HEK293 (cell line): ENCODE data around the gene KLHL29.

Experiments used
- CTCF ChIA-PET: fragments of 350-600 bp; formaldehyde crosslinking; extraction: SDS; loops from one replicate; lab custom pipeline; 2021; ENCODE audit warnings: antibody characterized with exemption; lab: Yijun Ruan, JAX
- POLR2A ChIA-PET: fragments of 300-600 bp; formaldehyde crosslinking; extraction: SDS; loops from one replicate; lab custom pipeline; 2020; ENCODE audit warnings: antibody characterized with exemption, inconsistent platforms; lab: Yijun Ruan, JAX
- H3K27ac ChIP-seq: fragments of 200-500 bp; sonication (Bioruptor generic); 2 replicates; pipeline ENCODE4 v1.5.1; 2014; ENCODE audit warnings: low read depth, low read length, control low read depth, inconsistent platforms; ENCODE audit errors: extremely low read depth
- H3K36me3 ChIP-seq, 2 experiments: fragments of 200-500 bp in 1 of 2; sonication (Bioruptor generic) in 1 of 2; 1 replicate in 1 of 2; 2 replicates in 1 of 2; pipeline ENCODE4 v1.5.1; 2014 to 2017; ENCODE audit warnings: inconsistent platforms in 2 of 2, low read length in 2 of 2; ENCODE audit not compliant: control insufficient read depth in 2 of 2, insufficient read depth in 1 of 2
- H3K4me1 ChIP-seq: fragments of 200-500 bp; sonication (Bioruptor generic); 2 replicates; pipeline ENCODE4 v1.5.1; 2014; ENCODE audit warnings: mild to moderate bottlenecking, low read length, inconsistent platforms; ENCODE audit not compliant: control insufficient read depth, insufficient read depth
- H3K4me3 ChIP-seq: 2 replicates; pipeline ENCODE4 v1.5.1; 2011; ENCODE audit warnings: low read depth, mild to moderate bottlenecking, control low read depth, low read length, moderate library complexity
- H3K9me3 ChIP-seq: fragments of 200-500 bp; sonication (Bioruptor generic); 2 replicates; pipeline ENCODE4 v1.5.1; 2014; ENCODE audit warnings: low read depth, low read length, inconsistent platforms; ENCODE audit not compliant: control insufficient read depth, insufficient read depth
- AEBP2 ChIP-seq: fragments of 450-650 bp; formaldehyde crosslinking; IDR thresholded peaks from 2 replicates; pipeline ENCODE4 v1.5.1; 2016; ENCODE audit warnings: missing biosample characterization, missing genetic modification characterization, borderline replicate concordance
- EGR2 ChIP-seq: fragments of 450-650 bp; formaldehyde crosslinking; IDR thresholded peaks from 2 replicates; pipeline ENCODE4 v1.5.1; 2016; ENCODE audit warnings: low read depth, missing biosample characterization, missing genetic modification characterization
- GLI2 ChIP-seq: fragments of 450-650 bp; formaldehyde crosslinking; IDR thresholded peaks from 2 replicates; pipeline ENCODE4; 2017; ENCODE audit warnings: missing biosample characterization, missing genetic modification characterization, low read depth, borderline replicate concordance
- GLI4 ChIP-seq: fragments of 450-650 bp; formaldehyde crosslinking; IDR thresholded peaks from 2 replicates; pipeline ENCODE4 v1.5.1; 2016; ENCODE audit warnings: missing biosample characterization, missing genetic modification characterization
- KLF16 ChIP-seq: fragments of 450-650 bp; formaldehyde crosslinking; IDR thresholded peaks from 2 replicates; pipeline ENCODE4 v1.5.1; 2017; ENCODE audit warnings: missing biosample characterization, missing genetic modification characterization
- PRDM1 ChIP-seq: fragments of 450-650 bp; formaldehyde crosslinking; IDR thresholded peaks from 2 replicates; pipeline ENCODE4; 2016; ENCODE audit warnings: missing biosample characterization, missing genetic modification characterization
- SP2 ChIP-seq: fragments of 450-650 bp; formaldehyde crosslinking; IDR thresholded peaks from 2 replicates; pipeline ENCODE4 v1.5.1; 2016; ENCODE audit warnings: missing biosample characterization, missing genetic modification characterization
- SP3 ChIP-seq: fragments of 450-650 bp; formaldehyde crosslinking; IDR thresholded peaks from 2 replicates; pipeline ENCODE4 v1.5.1; 2016; ENCODE audit warnings: missing biosample characterization, missing genetic modification characterization
- SP7 ChIP-seq: fragments of 450-650 bp; formaldehyde crosslinking; IDR thresholded peaks from 2 replicates; pipeline ENCODE4 v1.5.1; 2016; ENCODE audit warnings: missing biosample characterization, missing genetic modification characterization
- ZBTB7A ChIP-seq: fragments of 450-650 bp; formaldehyde crosslinking; IDR thresholded peaks from 2 replicates; pipeline ENCODE4 v1.5.1; 2016; ENCODE audit warnings: low read depth, missing biosample characterization, missing genetic modification characterization
- ZFP41 ChIP-seq: fragments of 450-650 bp; formaldehyde crosslinking; IDR thresholded peaks from 2 replicates; pipeline ENCODE4 v1.5.1; 2016; ENCODE audit warnings: missing biosample characterization, missing genetic modification characterization, borderline replicate concordance
- ZNF140 ChIP-seq: fragments of 450-650 bp; formaldehyde crosslinking; IDR thresholded peaks from 2 replicates; pipeline ENCODE4 v1.5.1; 2016; ENCODE audit warnings: missing biosample characterization, missing genetic modification characterization
- ZNF175 ChIP-seq: fragments of 450-650 bp; formaldehyde crosslinking; IDR thresholded peaks from 2 replicates; pipeline ENCODE4 v1.5.1; 2016; ENCODE audit warnings: missing biosample characterization, missing genetic modification characterization
- ZNF2 ChIP-seq: fragments of 450-650 bp; formaldehyde crosslinking; IDR thresholded peaks from 2 replicates; pipeline ENCODE4 v1.5.1; 2016; ENCODE audit warnings: missing biosample characterization, missing genetic modification characterization
- ZNF26 ChIP-seq: fragments of 450-650 bp; formaldehyde crosslinking; IDR thresholded peaks from 2 replicates; pipeline ENCODE4 v1.5.1; 2016; ENCODE audit warnings: missing biosample characterization, missing genetic modification characterization
- ZNF433 ChIP-seq: fragments of 450-650 bp; formaldehyde crosslinking; IDR thresholded peaks from 2 replicates; pipeline ENCODE4 v1.5.1; 2016; ENCODE audit warnings: missing biosample characterization, missing genetic modification characterization, low read depth
- ZNF555 ChIP-seq: fragments of 450-650 bp; formaldehyde crosslinking; conservative IDR thresholded peaks from 2 replicates; pipeline ENCODE4 v1.5.1; 2017; ENCODE audit warnings: missing biosample characterization, mild to moderate bottlenecking, missing genetic modification characterization, inconsistent platforms
- ZNF621 ChIP-seq: fragments of 450-650 bp; formaldehyde crosslinking; IDR thresholded peaks from 2 replicates; pipeline ENCODE4 v1.5.1; 2017; ENCODE audit warnings: missing biosample characterization, missing genetic modification characterization
- ZNF626 ChIP-seq: fragments of 450-650 bp; sonication (Bioruptor Pico); formaldehyde crosslinking; IDR thresholded peaks from 2 replicates; pipeline ENCODE4 v1.5.1; 2018; ENCODE audit warnings: missing biosample characterization, missing genetic modification characterization, inconsistent platforms
- ZNF660 ChIP-seq: fragments of 450-650 bp; IDR thresholded peaks from 2 replicates; pipeline ENCODE4 v1.5.1; 2018; ENCODE audit warnings: missing biosample characterization, mild to moderate bottlenecking, missing genetic modification characterization
- ZNF707 ChIP-seq: fragments of 450-650 bp; formaldehyde crosslinking; IDR thresholded peaks from 2 replicates; pipeline ENCODE4 v1.5.1; 2016; ENCODE audit warnings: missing biosample characterization, missing genetic modification characterization
- ZNF747 ChIP-seq: fragments of 450-650 bp; formaldehyde crosslinking; IDR thresholded peaks from 2 replicates; pipeline ENCODE4 v1.5.1; 2016; ENCODE audit warnings: missing biosample characterization, missing genetic modification characterization

KLHL29 gene

GRCh38 chr2:23684395-23685176, 299.6 kb downstream of the KLHL29 start:
- no peaks in the 10 kb centered on the region for H3K9me3 ChIP-seq
- ChIA-PET POLR2A (no interaction called here), CTCF (no interaction called here)
- TF ChIP-seq ZNF747 (tag by site-specific recombination) (no peak), ZNF660 (no peak), KLF16 (tag by site-specific recombination) (no peak), ZNF626 (tag by site-specific recombination) (no peak), EGR2 (tag by site-specific recombination) (0 out of 2 replicates have a peak, but pooled peaks have one; percentile 9)
- no peak overlapping the region for H3K4me3 ChIP-seq
- no peak overlapping the region for H3K27ac ChIP-seq
- no peaks in the 10 kb centered on the region for H3K4me1 ChIP-seq
- H3K36me3 ChIP-seq, result peaks cover 0 to 6% of the 10 kb centered on the region in 2 experiments; a peak in 1 of 3 replicates

GRCh38 chr2:23685181-23685580, 300.2 kb downstream of the KLHL29 start:
- POLR2A ChIA-PET, result no interaction called here
- Histone ChIP-seq H3K4me1 (no peaks in the 10 kb centered on the region), H3K9me3 (no peaks in the 10 kb centered on the region), H3K36me3 (peaks cover 0 to 6% of the 10 kb centered on the region in 2 experiments; a peak in 1 of 3 replicates), H3K4me3 (no peak overlapping the region), H3K27ac (no peak overlapping the region)
- no peak for TF ChIP-seq EGR2 (tag by site-specific recombination)
- no peak for TF ChIP-seq ZNF555
- no peak for TF ChIP-seq ZNF621
- no peak for TF ChIP-seq GLI2 (tag by site-specific recombination)
- TF ChIP-seq KLF16 (tag by site-specific recombination), result no peak
- no peak for TF ChIP-seq ZNF175 (tag by site-specific recombination)
- no peak for TF ChIP-seq ZNF626 (tag by site-specific recombination)
- no peak for TF ChIP-seq ZBTB7A (tag by site-specific recombination)
- TF ChIP-seq ZNF26, result no peak
- TF ChIP-seq ZFP41, result no peak
- no peak for TF ChIP-seq GLI4 (tag by site-specific recombination)
- no peak for TF ChIP-seq PRDM1
- no peak for TF ChIP-seq ZNF707 (tag by site-specific recombination)
- no peak for TF ChIP-seq SP2 (tag by site-specific recombination)
- no peak for TF ChIP-seq SP7 (tag by site-specific recombination)
- TF ChIP-seq AEBP2, result no peak
- no peak for TF ChIP-seq ZNF140
- no peak for TF ChIP-seq ZNF2 (tag by site-specific recombination)
- TF ChIP-seq SP3, result no peak
- no peak for TF ChIP-seq ZNF433 (tag by site-specific recombination)
- CTCF ChIA-PET, result no interaction called here
